ENCODE measurements around the gene TSPAN18.

DNA sequence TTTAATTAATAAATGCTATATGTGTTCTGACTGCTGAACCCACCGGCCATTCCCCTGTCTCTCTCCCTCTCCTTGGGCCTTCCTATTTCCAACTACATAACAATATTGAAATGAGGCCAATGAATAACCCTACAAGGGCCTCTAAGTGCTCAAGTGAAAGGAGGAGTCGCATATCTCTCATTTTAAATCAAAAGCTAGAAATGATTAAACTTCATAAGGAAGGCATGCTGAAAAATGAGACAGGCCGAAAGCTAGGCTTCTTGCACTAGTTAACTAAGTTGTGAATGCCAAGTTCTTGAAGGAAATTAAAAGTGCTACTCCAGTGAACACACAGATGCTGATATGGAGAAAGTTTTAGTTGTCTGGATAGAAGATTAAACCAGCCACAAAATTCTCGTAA, 109.2 kb downstream of the TSPAN18 start:
- TF ChIP-seq, protein P1, sequence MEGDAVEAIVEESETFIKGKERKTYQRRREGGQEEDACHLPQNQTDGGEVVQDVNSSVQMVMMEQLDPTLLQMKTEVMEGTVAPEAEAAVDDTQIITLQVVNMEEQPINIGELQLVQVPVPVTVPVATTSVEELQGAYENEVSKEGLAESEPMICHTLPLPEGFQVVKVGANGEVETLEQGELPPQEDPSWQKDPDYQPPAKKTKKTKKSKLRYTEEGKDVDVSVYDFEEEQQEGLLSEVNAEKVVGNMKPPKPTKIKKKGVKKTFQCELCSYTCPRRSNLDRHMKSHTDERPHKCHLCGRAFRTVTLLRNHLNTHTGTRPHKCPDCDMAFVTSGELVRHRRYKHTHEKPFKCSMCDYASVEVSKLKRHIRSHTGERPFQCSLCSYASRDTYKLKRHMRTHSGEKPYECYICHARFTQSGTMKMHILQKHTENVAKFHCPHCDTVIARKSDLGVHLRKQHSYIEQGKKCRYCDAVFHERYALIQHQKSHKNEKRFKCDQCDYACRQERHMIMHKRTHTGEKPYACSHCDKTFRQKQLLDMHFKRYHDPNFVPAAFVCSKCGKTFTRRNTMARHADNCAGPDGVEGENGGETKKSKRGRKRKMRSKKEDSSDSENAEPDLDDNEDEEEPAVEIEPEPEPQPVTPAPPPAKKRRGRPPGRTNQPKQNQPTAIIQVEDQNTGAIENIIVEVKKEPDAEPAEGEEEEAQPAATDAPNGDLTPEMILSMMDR (IDR thresholded peaks at IDR 0.05; ENCODE audit: insufficient read depth, low read depth, low read length): no peak
- no peak for TF ChIP-seq EZH2 (IDR thresholded peaks at IDR 0.05; ENCODE audit: insufficient read depth, low read length)
